HG02763 (cell line): ENCODE results near the gene BARX1.
"Not testable (repeated sequence)": the region's sequence is repeated elsewhere in the genome, so short reads cannot be mapped to it uniquely, and the experiment has no call there.

ENCODE experiments used
- ATAC-seq: cut with Tn5 transposase; IDR thresholded peaks from one replicate; pipeline ENCODE4 v1.9.1; 2021; ENCODE audit warnings: mild to moderate bottlenecking, moderate library complexity; ENCODE audit not compliant: unreplicated experiment

Gene BARX1

GRCh38 chr9:93967020-93967803 lies 12.1 kb upstream of the BARX1 start:
- ATAC-seq: no peak

GRCh38 chr9:93965830-93966577 lies 10.8 kb upstream of the BARX1 start:
- ATAC-seq: no peak

GRCh38 chr9:93964685-93965084 lies 9.5 kb upstream of the BARX1 start:
- no peak for ATAC-seq

GRCh38 chr9:93963969-93964368 lies 8.8 kb upstream of the BARX1 start:
- no peak for ATAC-seq

- not testable (repeated sequence) for ATAC-seq
Measured at GRCh38 chr9:93963489-93963888, 8.3 kb upstream of the BARX1 start.

GRCh38 chr9:93962561-93963440 lies 7.6 kb upstream of the BARX1 start:
- no peak for ATAC-seq

- ATAC-seq: no peak
Measured at GRCh38 chr9:93962017-93962416, 6.9 kb upstream of the BARX1 start.

- ATAC-seq: no peak
Measured at GRCh38 chr9:93960971-93961841, 6.1 kb upstream of the BARX1 start.

- no peak for ATAC-seq
Measured at GRCh38 chr9:93960221-93960970, 5.2 kb upstream of the BARX1 start.

GRCh38 chr9:93959739-93960154 lies 4.6 kb upstream of the BARX1 start:
- ATAC-seq: no peak

GRCh38 chr9:93958819-93959682 lies 3.9 kb upstream of the BARX1 start:
- ATAC-seq: no peak

GRCh38 chr9:93958121-93958818 lies 3.1 kb upstream of the BARX1 start:
- no peak for ATAC-seq

GRCh38 chr9:93955981-93956784 lies 1.0 kb upstream of the BARX1 start:
- ATAC-seq: no peak

GRCh38 chr9:93954434-93955061 lies 607 bp downstream of the BARX1 start:
- no peak for ATAC-seq

GRCh38 chr9:93953496-93954433 lies 1.4 kb downstream of the BARX1 start:
- no peak for ATAC-seq
